HepG2 (cell line): Measurements from ENCODE around the gene SNAPC4. TPM values are rescaled to one million over a fixed set of nuclear protein-coding genes. Genes with fewer than 3 reads are reported as not detected.

ENCODE experiments used
- ARID4A ChIP-seq: sonication (generic); formaldehyde crosslinking; IDR thresholded peaks from 2 replicates; pipeline ENCODE4 v1.5.0; 2020; ENCODE audit warnings: mild to moderate bottlenecking, missing genetic modification reagents, borderline replicate concordance
- ARNT2 ChIP-seq: sonication (generic); formaldehyde crosslinking; IDR thresholded peaks from 2 replicates; pipeline ENCODE4 v1.8.0; 2022; ENCODE audit warnings: mild to moderate bottlenecking, low read depth, missing genetic modification reagents, moderate library complexity
- ATF5 ChIP-seq: sonication (generic); formaldehyde crosslinking; IDR thresholded peaks from 2 replicates; pipeline ENCODE4 v1.4.0; 2020; ENCODE audit warnings: mild to moderate bottlenecking, low read depth, missing genetic modification reagents
- CTCF ChIP-seq: sonication (generic); formaldehyde crosslinking; IDR thresholded peaks from 2 replicates; pipeline ENCODE4 v1.5.0; 2020; ENCODE audit warnings: mild to moderate bottlenecking, missing genetic modification reagents, moderate library complexity
- ERF ChIP-seq: IDR thresholded peaks from 2 replicates; pipeline ENCODE4 v1.6.1; 2018; ENCODE audit warnings: missing biosample characterization, missing genetic modification reagents
- HNF1A ChIP-seq, 2 experiments: sonication (generic) in 1 of 2; formaldehyde crosslinking in 1 of 2; IDR thresholded peaks; 2 replicates each; pipeline versions ENCODE4 v1.4.0 to v1.6.1; 2016 to 2020; ENCODE audit warnings: borderline replicate concordance in 1 of 2, low read depth in 1 of 2, mild to moderate bottlenecking in 1 of 2, missing genetic modification reagents in 1 of 2
- MAFF ChIP-seq: IDR thresholded peaks from 2 replicates; pipeline ENCODE4 v1.6.1; 2011; ENCODE audit warnings: low read depth, low read length, improper control_type of control experiment
- ONECUT2 ChIP-seq: sonication (generic); formaldehyde crosslinking; IDR thresholded peaks from 2 replicates; pipeline ENCODE4 v1.4.0; 2020; ENCODE audit warnings: missing genetic modification reagents
- RBFOX2 ChIP-seq: fragments of 200-400 bp; formaldehyde crosslinking; IDR thresholded peaks from 2 replicates; pipeline ENCODE4 v1.6.1; 2017; ENCODE audit warnings: low read depth, mild to moderate bottlenecking, low read length
- ZNF20 ChIP-seq: sonication (generic); formaldehyde crosslinking; IDR thresholded peaks from 2 replicates; pipeline ENCODE4 v1.4.0; 2020; ENCODE audit warnings: mild to moderate bottlenecking, moderate library complexity, missing genetic modification reagents
- ZNF224 ChIP-seq: sonication (generic); formaldehyde crosslinking; IDR thresholded peaks from 2 replicates; pipeline ENCODE4 v1.5.0; 2020; ENCODE audit warnings: mild to moderate bottlenecking, missing genetic modification reagents
- ZNF569 ChIP-seq: sonication (generic); formaldehyde crosslinking; IDR thresholded peaks from 2 replicates; pipeline ENCODE4 v1.5.0; 2020; ENCODE audit warnings: mild to moderate bottlenecking, missing genetic modification reagents, moderate library complexity, borderline replicate concordance
- ZXDC ChIP-seq: sonication (generic); formaldehyde crosslinking; IDR thresholded peaks from 2 replicates; pipeline ENCODE4 v1.5.0; 2020; ENCODE audit warnings: mild to moderate bottlenecking, missing genetic modification reagents
- polyA plus RNA-seq, 8 experiments: library from polyadenylated mRNA; depleted of rRNA in 3 of 8; stranded (reverse) in 7 of 8; unstranded in 1 of 8; fragments of >200 nt; fragmentation: Illumina TruSeq in 4 of 8; extraction: Trizol in 4 of 8; gene quantifications; 2 replicates each; pipeline versions ENCODE4 v1.2.1 to v1.2.3, GENCODE V29; 2011 to 2016; ENCODE audit warnings: low read depth in 4 of 8, missing spikeins in 1 of 8, mixed read lengths in 1 of 8; ENCODE audit not compliant: insufficient read depth in 1 of 8
- total RNA-seq, 5 experiments: library from RNA; depleted of rRNA; stranded (reverse); fragments of >200 nt; fragmentation: Illumina TruSeq; extraction: Trizol; gene quantifications; 2 replicates each; pipeline ENCODE4 v1.2.3, GENCODE V29; 2016; ENCODE audit warnings: low read depth in 1 of 5

Gene SNAPC4
- total and polyA plus RNA-seq, 2 of the 13 experiments (the other 11 are each of a cell fraction or from before 2014, with no cell fraction given) = 2.0 to 6.0 TPM

GRCh38 chr9:136410500-136411287, 10.7 kb upstream of the SNAPC4 start, which contains the start of the genes ENTR1 and PMPCA (continued):
- TF ChIP-seq MAFF (no peak), ONECUT2 (CRISPR knock-in tag) (no peak), ZXDC (CRISPR knock-in tag) (no peak), RBFOX2 (peak; percentile 96), ARID4A (peak; percentile 94; the same call in 1 of the 2 replicates), ATF5 (CRISPR knock-in tag) (no peak), ZNF224 (no peak), ARNT2 (CRISPR knock-in tag) (peak; percentile 78; the same call in 1 of the 2 replicates), CTCF (CRISPR knock-in tag) (no peak), HNF1A (IDR thresholded peaks at IDR 0.05; ENCODE audit: low read depth) (no peak; the same call in 1 of the 2 replicates), HNF1A (CRISPR knock-in tag; IDR thresholded peaks at IDR 0.05; ENCODE audit: borderline replicate concordance) (0 out of 2 replicates have a peak, but pooled peaks have one; percentile 6), ERF (CRISPR knock-in tag) (peak; percentile 81; the same call in 1 of the 2 replicates), ZNF569 (CRISPR knock-in tag) (no peak), ZNF20 (no peak)
